ENCODE results near the gene CNOT6L.
"Not testable (repeated sequence)": the region's sequence is repeated elsewhere in the genome, so short reads cannot be mapped to it uniquely, and the experiment has no call there.

Gene CNOT6L

DNA sequence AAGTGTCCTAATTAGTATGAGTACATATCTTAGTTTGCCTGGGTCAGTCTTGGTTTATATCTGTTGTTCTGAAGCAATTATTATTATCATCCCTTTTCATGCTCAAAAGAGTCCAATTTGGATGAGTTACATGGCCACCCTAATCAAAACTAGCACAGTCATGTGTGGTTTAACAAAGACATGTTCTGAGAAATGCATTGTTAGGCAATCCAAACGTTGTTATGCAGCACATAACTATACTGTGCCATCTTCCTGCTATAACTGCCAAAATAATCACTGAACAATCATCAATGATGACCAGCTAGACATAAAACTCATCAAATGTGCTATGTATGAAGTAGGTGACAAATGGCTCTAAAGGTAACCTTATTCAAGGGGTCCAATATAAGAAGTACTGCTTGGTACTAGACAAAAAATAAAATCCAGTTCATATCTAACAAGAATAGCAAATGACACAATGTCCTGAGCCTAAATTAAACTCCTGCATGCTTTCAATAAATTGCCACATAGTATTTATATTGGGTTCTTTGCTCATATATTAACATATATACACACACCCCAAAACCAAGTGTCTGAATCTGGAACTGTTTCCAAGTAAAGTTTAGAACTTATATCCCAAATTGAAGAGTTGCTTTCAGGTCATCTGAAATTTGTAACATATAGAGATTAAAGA, 41.9 kb downstream of the CNOT6L start:
- no peak for DNase-seq

DNA sequence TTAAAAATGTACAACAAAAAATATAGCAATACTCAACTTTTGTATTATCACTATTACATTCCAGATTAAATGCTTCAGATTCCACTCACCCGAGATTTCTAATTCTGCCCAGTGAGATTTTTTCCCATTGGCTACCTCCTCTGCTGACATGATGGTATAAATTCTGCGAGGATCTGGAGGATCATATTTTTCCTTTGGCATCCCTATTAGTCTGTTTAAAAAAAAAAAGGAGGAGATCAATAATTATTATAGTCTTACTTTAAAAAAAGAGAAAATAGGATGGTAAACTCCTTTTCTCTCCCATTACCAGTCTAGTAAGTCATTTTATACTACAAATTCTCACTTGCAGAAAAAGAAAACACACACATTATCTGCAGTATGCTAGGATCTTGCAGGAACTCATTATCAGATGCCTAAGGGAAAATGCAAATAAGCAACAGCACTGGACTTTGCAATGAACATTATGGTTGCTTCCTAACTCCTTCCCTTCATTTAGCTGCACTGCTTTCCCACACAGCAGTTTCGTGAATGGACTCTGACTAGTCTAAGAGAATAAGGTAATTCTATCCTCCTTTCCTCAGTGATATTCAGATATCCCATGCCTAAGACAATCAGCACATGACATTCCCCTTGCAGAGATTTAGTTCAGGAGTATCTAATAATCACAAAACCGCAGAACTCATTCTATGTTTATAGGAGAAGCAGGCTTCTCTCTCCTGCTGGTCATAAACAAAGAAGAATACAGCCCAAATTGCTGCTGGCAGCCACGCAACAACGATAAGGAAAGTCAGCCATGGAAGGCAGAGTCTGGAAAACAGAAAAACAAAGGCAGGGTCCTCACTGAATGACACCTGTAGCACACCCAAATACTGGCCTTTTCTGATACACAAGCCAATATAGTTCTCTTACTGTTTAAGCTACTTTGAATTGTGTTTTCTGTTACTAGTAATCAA, 42.7 kb downstream of the CNOT6L start:
- DNase-seq = no peak

DNA sequence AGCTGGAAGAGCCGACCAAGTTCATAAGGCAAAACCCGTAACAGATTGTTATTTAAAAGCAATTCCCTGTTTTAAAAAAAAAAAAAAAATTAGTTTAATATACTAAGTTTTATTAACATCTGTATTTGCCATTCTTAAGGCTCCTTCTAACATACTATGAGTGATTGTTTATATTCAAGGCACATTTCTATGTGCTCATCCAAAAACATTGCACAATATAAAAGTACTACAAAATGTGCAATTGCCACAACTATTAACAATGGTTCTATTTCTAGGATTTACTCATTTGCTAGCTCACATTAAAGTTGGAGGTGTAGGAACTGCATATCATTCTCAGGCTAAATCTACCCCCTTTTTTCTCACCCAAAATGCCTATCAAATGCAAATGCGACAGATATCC, 46.1 kb downstream of the CNOT6L start:
- no peak for DNase-seq

DNA sequence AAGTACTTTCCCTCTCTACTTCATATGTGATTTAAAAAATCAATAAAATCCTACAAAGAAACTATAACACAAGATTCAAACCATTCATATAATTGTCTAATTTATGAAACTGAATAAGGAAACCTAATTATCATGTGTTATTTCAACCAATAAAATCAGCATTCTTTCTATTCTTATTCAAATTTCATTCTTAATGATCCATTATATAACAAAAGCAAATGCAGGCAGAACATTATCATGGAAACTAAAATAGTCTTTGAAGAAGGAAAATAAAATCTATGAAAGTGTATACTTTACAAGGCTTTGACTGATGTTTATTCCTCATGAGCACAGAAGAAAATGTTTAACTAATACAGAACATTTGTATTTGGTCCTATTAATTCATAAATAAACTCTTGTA, 47.6 kb downstream of the CNOT6L start:
- DNase-seq = no peak

DNA sequence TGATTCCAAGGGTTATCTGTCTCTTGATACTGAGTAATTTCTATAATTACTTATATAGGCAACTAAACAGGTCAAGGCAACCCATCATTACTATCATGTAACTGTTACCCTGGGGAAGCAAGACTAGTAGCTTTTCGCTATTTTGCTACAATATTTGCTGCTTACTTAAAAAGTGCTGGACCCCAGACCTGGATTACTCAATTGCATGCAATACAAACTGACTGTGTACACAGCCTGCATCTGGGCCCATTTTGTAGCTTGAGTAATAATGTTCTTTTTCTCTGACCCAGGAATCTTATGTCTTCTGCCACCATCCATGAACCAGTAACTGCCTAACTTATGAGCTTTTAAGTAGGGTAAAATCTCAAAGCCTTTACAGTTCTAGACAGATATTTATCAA, 53.4 kb downstream of the CNOT6L start:
- no peak for DNase-seq

DNA sequence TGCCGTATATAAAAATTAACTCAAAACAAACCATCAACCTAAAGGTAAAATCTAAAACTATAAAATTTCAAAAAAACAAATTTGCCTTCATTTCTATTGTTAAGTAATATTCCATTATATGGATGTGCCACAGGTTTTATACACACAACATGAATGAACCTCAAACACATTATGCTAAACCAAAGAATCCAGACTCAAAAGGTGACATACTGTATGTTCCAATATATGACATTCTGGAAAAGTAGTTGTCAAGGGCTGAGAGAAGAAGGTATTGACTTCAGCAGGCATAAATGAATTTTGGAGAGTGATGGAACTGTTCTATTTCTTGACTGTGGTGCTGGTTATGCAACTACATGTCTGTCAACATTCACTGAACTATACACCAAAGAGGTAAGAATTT, 56.6 kb downstream of the CNOT6L start:
- DNase-seq = no peak

DNA sequence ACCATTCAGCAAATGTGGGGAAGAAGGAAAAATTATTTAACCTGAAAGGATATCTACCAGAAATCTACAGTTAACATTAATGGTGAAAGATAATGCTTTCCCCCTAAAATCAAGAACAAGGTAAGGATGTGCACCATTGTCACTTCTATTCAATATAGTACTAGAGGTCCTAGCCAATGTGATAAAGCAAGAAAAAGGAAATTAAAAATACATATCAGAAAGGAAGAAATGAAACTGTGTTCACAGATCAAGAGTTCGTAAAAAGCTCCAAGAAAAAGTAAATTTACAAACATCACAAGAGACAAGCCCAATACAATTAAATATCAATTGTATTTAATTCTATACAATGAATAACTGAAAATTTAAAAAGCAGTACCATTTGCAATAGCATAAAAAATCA, 57.6 kb downstream of the CNOT6L start:
- no peak for DNase-seq

DNA sequence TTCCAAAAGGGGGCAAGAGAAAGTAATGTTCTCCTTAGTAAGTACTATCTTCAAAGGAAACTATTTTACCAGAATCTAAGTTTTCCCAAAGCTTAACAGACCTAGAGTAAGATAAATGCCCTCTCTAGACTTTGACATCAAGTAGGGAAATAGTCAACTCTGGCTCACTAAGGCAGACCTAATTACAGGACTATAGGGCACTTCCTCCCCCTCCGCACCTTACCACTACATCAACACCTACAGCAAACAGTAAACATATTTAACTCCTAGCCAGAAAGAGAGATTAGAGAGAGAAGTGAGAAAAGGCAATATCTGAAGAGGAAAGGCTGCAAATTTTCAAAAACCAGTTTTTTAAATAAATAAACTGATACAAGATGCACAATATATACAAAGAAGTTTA, 60.4 kb downstream of the CNOT6L start:
- DNase-seq = no peak

DNA sequence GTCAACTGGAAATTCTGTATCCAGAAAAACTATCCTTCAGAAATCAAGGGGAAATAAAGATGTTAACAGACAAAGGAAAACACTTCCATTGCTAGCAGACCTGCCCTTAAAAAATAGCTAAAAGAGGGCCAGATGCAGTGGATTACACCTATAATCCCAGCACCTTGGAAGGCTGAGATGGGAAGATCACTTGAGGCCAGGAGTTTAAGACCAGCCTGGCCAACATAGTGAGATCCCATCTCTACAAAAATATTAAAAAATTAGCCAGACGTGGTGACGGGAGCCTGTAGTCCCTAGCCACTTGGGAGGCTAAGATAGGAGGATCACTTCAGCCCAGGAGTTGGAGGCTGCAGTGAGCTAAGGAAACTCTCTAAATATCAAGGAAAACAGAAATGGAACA, 67.4 kb downstream of the CNOT6L start:
- DNase-seq = no peak

DNA sequence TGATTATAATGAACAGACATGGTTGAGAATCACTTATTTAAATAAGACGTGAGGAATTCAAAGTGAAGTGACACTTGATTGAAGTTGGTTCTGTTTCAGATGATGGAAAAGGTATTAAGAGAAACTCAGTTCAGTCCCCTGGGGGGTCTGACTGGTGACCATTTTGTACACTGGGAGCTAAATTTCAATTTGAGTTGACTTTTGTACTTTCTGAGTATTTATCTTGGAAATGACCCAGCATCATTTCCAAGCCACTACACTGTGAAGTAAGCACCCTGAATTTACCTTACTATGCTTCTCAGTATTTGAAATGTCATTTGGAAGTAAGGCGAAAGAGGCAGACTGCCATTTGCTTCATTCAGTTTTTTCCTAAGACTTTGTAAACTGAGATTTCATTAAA, 73.4 kb downstream of the CNOT6L start:
- no peak for DNase-seq

DNA sequence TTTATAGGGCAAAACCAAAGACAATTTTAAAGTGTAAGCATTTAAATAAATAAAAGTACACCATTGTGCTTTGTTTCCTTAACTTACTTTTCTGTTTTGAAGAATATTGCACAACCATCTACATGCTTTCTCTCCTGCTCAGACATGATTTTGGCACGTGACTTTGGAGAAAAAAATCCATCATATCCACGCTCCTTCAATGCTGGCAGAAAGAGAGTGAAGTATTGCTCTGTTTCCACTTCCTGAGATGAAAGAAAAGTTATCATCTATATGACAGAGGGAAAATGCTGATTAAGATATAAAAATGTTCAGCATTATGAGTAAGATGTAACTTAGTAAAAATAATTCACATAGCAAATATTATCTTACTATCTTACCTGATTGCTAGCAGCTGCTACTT, 77.1 kb downstream of the CNOT6L start:
- no peak for DNase-seq

DNA sequence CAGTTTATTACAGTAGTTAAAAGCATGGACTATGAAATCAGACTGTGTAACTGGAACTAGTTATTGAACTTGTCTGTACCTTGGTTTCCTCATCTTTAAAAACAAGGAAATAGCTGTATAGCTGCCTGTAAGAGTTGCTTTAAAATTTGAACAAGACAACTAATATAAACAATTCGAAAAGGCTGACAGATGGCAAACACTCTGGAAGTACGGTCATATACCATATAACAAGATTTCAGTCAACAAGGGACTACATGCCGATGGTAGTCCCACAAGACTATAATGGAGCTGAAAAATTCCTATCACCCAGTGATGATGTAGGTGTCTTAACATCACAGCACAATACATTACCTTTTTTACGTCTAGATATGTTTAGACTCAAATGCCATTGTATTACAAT, 78.7 kb downstream of the CNOT6L start:
- DNase-seq = no peak

DNA sequence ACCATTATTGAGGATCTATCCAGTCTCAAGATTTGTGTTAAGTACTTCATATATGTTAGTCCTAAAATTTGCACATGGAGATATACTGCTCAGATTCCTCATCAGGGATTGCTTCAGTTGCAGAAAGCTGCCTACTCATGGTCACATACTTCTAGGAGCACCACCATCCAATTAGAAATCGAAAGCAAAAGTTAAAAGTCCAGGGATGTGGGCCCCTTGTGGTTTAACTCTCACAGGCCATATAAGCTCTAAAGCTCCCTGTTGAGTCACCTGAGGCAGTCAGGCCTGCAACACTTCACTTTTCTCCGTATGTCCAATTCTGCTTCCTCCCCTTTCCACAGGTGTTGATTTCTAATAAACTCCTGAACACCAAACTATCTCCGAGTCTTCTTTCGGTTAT, 84.2 kb downstream of the CNOT6L start:
- peak; percentile 34 for DNase-seq

DNA sequence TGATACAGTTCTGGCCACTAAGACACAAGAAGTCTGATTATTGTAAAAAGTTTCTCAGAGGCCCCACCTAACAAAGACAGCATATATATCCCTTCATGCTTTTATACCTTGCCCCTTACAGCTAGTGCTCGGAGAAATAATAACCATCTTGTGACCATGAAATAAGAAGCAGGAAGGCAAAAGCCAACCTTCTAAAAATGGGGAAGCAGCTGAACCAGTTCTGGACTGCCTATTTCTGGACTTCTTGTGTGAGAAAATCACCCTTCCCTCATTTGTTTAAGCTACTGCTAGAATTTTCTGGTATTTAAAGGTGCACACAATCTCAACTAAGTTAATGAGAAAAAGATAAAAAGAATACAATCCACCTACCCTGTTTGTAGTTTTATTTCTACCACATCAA, 87.5 kb downstream of the CNOT6L start:
- no peak for DNase-seq

DNA sequence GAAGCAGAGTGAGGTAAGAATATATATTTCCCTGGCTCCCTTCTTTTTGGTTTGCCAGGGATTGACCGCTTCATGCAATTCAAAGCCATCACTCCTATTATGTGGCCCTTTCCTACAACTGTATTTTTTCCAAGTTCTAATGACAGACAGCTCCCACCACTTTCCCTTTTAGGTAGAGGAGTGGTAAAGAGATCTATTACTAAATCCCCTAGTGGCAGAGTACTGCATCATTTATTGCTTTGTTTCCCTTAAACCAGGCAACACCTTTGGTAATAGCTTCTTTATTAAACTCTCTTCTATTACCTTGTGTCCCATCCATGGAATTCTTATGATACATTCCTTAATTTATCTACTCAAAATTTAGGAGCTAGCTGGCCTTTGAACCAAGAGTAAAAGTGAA, 90.7 kb downstream of the CNOT6L start:
- DNase-seq = no peak

DNA sequence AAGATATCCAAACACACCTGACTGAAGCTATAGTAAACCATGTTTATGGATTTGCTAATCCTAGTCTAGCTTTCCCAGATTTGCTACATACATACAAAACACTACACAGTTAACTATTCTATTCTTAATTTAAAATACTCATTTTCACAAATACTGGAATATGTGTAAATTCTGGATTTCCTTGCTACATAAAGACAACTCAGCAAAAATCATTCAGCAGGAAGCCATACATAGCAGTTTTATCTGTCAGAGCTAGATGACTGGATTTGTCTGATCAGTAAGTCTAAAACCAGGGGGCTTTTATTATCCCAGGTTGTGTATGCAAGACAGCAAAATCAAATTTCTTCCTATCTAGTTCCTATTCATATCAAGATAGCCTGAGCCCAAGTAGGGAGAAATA, 98.1 kb downstream of the CNOT6L start:
- DNase-seq = no peak

DNA sequence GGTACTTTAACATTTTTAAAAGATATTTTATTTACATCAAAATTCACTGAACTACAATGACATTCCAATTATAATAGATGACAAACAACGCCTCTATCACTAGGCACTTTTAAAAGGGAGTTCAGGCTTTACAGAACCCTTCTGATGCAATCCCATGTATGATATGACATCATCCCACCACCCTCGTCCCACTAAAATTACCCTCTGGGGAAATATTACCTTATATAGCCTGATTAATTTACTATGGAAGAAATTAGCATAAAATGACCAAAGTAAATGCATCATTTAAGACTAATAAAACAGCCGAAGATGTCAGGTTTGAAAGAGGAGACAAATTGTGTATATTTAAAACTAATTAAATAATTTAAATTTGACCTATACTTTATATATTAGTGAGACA, 100.7 kb downstream of the CNOT6L start:
- DNase-seq = not testable (repeated sequence)

DNA sequence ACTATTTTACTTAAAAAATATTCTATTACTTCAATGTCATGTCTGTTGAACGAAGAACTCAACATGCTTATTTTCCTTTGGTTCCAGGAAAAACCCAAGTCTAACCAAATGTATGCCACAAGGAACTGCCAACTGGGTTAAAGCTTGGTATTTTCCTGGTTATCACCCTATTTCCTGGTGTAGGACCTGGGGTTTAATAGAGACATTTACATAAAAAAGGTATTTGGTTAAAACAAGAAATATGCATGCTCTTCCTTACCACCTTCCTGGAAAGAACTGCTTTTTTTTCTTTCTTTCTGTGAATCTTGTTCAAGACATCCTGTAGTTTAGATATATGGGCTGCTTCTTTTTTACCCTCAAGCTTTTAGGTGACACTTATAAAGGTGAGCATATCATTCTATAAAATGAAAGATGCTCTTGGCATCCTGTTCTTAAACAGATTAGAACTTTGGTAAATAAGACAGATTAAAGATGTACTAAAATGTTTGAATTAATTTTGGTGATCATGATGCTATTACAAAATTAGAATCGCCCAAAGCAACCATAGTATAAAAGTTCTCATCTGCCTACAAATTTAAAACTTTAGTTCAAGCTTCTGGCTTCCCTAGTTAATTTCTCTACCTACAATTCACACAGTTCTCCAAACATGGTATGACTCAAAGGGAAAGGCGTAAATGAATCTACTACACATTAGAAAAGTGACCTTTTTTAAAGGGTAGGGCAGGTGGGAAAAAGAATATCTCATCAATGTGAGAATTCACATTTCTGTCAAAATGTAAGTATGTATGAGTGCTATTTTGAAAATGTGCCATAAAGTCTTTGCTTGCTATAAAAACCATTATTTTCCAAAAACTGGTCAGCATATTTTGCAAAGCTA, 103.5 kb downstream of the CNOT6L start:
- no peak for DNase-seq

DNA sequence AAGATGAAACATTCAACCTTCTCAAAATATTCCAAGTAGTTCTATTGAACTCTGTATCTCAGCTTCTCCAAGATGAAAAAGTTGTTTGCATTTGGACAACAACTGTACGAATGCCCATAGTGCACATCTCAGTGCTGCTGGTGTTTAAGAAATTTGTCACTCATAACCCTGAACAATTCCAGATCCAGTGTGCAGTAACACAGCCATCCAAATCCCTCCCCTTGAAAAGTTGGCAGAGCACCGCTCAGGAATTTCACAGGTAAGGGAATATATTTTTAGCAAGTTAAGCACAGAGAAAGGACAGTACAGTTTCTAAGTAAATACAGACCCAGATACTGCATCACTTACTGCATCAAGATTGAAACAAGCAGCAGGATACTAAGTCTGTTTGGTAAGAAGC, 104.7 kb downstream of the CNOT6L start:
- DNase-seq = no peak

DNA sequence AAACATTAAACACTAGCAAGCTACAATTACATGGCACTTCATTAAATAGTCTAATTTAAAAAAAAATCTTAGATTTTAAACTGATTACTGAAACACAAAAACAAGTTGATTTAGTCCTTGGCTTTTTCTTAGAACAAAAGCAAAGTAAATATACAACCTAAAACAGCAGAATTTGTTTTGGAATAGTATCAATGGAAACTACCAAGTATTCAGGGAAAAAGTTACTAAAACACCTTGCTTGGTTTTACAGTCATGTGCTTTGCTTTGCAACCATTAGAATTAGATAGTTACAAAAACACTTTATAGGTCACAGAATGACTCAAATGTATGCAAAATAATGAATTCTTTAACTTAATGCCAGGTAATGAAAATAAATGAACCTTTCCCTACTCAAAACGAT, 105.3 kb downstream of the CNOT6L start:
- DNase-seq = no peak

DNA sequence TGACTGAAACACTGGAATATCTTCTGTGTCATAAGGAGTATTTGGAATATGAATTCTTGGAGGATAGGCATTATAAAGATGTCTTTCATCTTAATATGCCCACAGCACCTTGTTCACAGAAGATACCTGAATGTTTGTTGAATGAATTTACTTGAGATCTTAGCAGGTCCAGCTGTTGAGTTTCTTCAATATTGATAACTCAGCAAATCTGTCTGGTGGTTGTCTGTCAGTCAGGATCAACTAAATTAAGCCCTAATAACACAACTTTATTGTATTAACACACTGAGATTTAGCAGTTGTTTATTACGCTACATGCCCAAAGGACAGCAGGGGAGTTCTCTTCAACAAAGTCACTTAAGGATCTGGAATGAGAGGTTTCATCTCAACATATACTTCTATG, 106.5 kb downstream of the CNOT6L start:
- DNase-seq = no peak

DNA sequence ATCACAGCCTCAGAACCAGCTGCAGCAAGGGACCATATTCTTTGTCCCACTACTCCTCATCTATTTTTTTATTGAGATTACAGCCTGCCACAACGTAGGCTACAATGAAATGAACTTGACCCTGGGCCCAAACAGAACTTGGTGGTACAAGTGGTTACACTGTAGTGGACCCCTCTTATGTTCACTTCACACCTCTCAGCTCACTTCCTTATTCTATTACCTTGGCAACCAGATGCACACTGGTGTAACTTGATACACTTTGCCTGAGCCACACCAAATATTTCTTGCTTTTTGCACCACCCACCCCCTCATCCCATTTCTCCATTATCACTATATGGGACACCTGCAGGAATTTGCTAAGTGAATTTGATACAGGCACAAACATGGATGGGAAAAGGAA, 107.7 kb downstream of the CNOT6L start:
- no peak for DNase-seq

DNA sequence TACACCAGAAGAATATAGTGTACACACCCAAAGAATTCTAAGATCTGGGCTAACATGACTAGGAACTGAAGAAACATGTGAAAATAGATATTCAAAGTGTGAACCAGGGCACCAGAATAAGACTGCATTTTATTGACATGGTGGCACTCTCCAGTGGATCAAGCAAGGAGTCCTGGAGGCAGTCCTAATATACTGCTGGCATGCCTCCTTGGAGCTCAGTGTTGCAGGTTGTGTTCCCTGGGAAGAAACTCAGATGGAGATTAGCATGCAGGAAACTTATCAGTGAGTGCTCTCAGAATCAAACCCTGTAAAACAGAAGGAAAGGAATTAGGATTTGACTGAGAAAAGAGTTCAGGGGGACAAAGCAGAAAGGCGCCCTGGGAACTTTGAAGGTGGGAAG, 108.5 kb downstream of the CNOT6L start:
- no peak for DNase-seq
